ENCODE results near the gene BTK. TPM values are rescaled to one million over a fixed set of nuclear protein-coding genes. Genes with fewer than 3 reads are reported as not detected.

Gene BTK
- total RNA-seq, 4 donors from 2014 or later, result 2.5 to 19.7 (median 4.9) TPM

DNA sequence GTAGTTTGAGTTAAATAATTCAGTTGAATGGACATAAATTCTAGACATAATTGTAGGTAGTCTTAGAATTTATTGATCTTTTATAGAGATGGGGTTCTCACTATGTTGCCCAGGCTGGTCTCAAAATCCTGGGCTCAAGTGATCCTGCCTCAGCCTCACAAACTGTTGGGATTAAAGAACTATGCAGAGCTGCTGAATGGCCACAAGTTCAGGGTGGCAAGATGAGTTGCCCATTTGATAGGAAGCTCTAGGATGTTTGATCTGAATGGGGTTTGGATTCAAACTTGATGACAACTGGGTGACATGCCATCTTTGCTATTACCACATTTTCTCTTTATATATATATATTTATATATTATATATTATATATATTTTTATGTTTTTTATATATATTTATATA lies 8.4 kb upstream of the BTK start:
- H3K4me1 ChIP-seq, result peaks cover 0 to 15% (median 3%) of the 10 kb centered on the region in 4 donors

DNA sequence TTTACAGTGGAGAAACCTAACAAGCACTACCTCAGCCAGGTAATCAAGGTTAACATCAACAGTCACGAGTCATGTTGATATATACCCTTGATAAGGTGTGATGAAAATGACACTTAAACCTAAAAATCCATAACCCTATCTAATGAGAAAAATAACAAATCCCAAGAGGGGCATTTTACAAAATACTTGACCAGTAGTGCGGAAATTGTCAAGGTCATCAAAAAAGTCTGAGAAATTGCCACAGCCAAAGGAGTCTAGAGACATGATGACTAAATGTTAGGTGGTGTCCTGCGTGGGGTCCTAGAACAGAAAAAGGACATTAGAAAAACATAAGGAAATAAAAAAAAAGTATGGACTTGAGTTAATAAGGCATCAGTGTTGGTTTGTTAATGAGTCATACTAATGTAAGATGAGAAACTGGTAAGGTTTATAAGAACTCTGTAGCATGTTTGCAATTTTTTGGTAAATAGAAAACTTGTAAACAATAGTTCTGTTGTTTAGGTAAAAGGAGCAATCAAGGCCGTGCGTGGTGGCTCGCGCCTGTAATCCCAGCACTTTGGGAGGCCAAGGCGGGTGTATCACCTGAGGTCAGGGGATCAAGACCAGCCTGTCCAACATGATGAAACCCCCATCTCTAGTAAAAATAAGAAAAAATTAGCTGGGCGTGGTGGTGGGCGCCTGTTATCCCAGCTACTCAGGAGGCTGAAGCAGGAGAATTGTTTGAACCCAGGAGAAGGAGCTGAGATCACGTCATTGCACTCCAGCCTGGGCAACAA lies 7.7 kb upstream of the BTK start:
- no peaks in the 10 kb centered on the region for H3K36me3 ChIP-seq
- peaks cover 0 to 15% (median 3%) of the 10 kb centered on the region in 4 donors for H3K4me1 ChIP-seq
- no peak overlapping the region for H3K27ac ChIP-seq
- H3K4me3 ChIP-seq, result no peak overlapping the region
- H3K27me3 ChIP-seq, result peaks cover 0 to 3% of the 10 kb centered on the region in 2 donors
- no peak for TF ChIP-seq POLR2A (IDR thresholded peaks at IDR 0.05)
- DNase-seq (ENCODE audit: low spot score in 2 of 2), result no peak
- H3K9me3 ChIP-seq, result no peaks in the 10 kb centered on the region
- 72 to 84% methylated on average over 10 to 11 of the region's 11 CpGs for WGBS, 2 donors

More for the DNA sequence above, 8.4 kb upstream of the BTK start:
- H3K27ac ChIP-seq, result no peak overlapping the region
- peaks cover 0 to under 1% (median 0%) of the 10 kb centered on the region in 3 donors for H3K36me3 ChIP-seq
- DNase-seq (ENCODE audit: low spot score in 2 of 2), result no peak
- no peak overlapping the region for H3K4me3 ChIP-seq
- TF ChIP-seq, protein P1, sequence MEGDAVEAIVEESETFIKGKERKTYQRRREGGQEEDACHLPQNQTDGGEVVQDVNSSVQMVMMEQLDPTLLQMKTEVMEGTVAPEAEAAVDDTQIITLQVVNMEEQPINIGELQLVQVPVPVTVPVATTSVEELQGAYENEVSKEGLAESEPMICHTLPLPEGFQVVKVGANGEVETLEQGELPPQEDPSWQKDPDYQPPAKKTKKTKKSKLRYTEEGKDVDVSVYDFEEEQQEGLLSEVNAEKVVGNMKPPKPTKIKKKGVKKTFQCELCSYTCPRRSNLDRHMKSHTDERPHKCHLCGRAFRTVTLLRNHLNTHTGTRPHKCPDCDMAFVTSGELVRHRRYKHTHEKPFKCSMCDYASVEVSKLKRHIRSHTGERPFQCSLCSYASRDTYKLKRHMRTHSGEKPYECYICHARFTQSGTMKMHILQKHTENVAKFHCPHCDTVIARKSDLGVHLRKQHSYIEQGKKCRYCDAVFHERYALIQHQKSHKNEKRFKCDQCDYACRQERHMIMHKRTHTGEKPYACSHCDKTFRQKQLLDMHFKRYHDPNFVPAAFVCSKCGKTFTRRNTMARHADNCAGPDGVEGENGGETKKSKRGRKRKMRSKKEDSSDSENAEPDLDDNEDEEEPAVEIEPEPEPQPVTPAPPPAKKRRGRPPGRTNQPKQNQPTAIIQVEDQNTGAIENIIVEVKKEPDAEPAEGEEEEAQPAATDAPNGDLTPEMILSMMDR (IDR thresholded peaks at IDR 0.05), result no peak
- TF ChIP-seq EP300 (IDR thresholded peaks at IDR 0.05) (no peak), POLR2A (IDR thresholded peaks at IDR 0.05) (no peak)
- H3K27me3 ChIP-seq, result peaks cover 0 to 5% of the 10 kb centered on the region in 2 donors
- no peaks in the 10 kb centered on the region for H3K9me3 ChIP-seq

DNA sequence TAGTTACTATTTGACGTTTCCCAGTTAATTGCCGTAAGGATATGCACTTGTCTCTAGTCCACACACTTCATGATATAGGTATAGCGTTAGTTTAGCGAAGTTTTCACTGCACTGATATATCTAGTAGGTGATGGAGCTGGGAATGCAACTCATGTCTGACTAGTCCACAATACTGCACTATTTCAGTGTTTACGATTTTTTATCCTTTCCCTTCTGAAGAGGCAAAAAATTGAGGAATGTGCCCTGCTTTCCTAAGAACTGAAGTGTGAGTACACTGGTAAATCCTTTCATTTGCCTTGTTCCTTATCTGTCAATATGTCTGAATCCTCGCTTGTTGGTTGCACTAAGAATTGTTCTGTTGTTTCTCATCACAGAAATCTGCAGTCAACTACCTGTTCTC lies 5.8 kb upstream of the BTK start:
- no peaks in the 10 kb centered on the region for H3K9me3 ChIP-seq
- no peak for DNase-seq (ENCODE audit: low spot score in 2 of 2)
- H3K27ac ChIP-seq, result peak overlapping the region in 3 of 4 donors; percentile 73 to 86 (median 81)
- TF ChIP-seq POLR2A (IDR thresholded peaks at IDR 0.05) (no peak), EP300 (IDR thresholded peaks at IDR 0.05) (no peak)
- TF ChIP-seq, protein P1 (IDR thresholded peaks at IDR 0.05), result no peak
- H3K4me1 ChIP-seq, result peaks cover 0 to 15% (median 3%) of the 10 kb centered on the region in 4 donors
- 55 to 69% methylated on average over 6 of the region's 6 CpGs for WGBS, 2 donors
- peak overlapping the region; percentile 33 to 58 (median 43) for H3K4me3 ChIP-seq
- peaks cover 0 to 3% of the 10 kb centered on the region in 2 donors for H3K27me3 ChIP-seq
- no peaks in the 10 kb centered on the region for H3K36me3 ChIP-seq

DNA sequence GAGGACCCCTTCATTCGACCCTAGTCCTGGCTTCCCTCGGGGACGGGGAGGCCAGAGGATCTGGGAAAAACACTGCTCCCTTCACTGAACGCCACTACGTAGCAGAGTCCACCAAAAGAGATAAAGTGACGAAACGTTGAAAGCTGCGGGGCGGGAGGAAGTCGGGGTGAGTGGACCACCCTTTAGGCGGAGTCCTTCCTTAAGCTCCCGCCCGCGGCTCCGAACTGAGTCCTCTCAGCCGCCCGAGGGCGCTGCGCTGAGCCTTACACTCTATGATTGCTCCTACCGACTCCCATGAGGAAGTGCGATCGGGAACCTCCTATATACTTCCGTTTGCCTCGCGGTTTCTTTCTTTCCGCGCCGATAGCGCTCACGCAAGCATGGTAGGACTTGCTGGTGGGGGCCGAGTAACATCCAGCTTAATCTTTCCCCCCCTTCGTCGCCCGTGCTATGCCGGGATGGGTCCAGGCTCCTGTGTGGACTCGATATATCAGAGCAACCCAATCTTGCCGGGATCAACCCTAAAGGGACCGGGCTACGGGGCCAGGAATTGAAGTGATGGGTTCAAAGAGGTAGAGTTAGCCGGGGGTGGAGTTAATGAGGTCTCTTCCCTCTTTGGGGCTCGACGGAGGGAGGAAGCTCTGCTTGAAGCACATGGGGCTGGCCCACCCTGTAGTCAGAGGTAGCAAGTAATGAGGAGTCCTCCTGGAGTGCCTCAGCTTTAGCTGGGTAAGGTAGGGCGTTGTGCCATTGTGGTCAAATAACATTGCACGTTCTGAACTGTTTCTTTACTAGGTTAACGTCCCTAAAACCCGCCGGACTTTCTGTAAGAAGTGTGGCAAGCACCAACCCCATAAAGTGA lies 4.9 kb upstream of the BTK start, which contains the start of gene RPL36A:
Gene RPL36A, plus strand, starts transcription at position 348 of the 862 bp plus-strand sequence. Its CDS starts 33 bp downstream, at position 381.
- H3K4me3 ChIP-seq, result peak within 1 kb of the TSS; percentile 33 to 58 (median 43)
- H3K27me3 ChIP-seq, result no peaks in the 10 kb centered on the region
- WGBS, 2 donors, result 2 to 49% methylated on average over 19 to 47 of the region's 47 CpGs
- no peaks in the 10 kb centered on the region for H3K36me3 ChIP-seq
- no peaks in the 10 kb centered on the region for H3K9me3 ChIP-seq
- peak within 1 kb of the TSS; percentile 56 to 86 (median 77) for H3K27ac ChIP-seq
- TF ChIP-seq, protein P1 (IDR thresholded peaks at IDR 0.05), result peak; percentile 48 to 73 (median 68)
- peak; percentile 65 to 77 for TF ChIP-seq POLR2A (IDR thresholded peaks at IDR 0.05)
- peak in 1 of 2 donors; percentile 95 for TF ChIP-seq EP300 (IDR thresholded peaks at IDR 0.05)
- peaks cover 0 to 15% (median 3%) of the 10 kb centered on the region in 4 donors for H3K4me1 ChIP-seq
- DNase-seq (ENCODE audit: low spot score in 2 of 2), result peak; percentile 68 to 76

DNA sequence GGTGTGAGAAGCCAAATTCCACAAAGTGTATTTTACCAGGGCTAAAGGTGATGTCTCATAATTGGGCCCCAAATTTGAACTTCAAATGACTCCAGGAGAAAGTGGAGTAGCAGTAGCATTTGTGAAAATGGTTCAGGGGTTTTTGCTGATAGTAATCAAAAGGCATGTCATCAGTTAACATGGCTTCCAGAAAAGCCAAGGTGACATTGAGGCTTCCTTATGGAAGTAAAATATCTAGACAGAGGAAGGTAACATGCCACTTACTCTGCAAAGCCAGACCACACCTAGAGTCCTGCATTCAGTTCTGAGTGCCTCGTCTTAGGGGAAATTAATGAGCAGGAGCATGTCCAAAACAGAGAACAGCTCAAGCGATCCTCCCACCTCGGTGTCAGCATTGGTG lies 2.6 kb upstream of the BTK start:
- Histone ChIP-seq H3K27me3 (no peaks in the 10 kb centered on the region), H3K4me1 (peaks cover 0 to 15% (median 3%) of the 10 kb centered on the region in 4 donors), H3K36me3 (no peaks in the 10 kb centered on the region), H3K9me3 (no peaks in the 10 kb centered on the region), H3K27ac (no peak overlapping the region), H3K4me3 (no peak overlapping the region)
- DNase-seq (ENCODE audit: low spot score in 2 of 2), result no peak
- WGBS, 2 donors, result 75 to 92% methylated on average over 3 of the region's 3 CpGs
- TF ChIP-seq, protein P1 (IDR thresholded peaks at IDR 0.05), result no peak
- TF ChIP-seq EP300 (IDR thresholded peaks at IDR 0.05) (no peak), POLR2A (IDR thresholded peaks at IDR 0.05) (no peak)

All from tibial nerve (tissue), 4 donors.